HG03097 (cell line): ENCODE data around the gene DPH5.
"Not testable (repeated sequence)": the region's sequence is repeated elsewhere in the genome, so short reads cannot be mapped to it uniquely, and the experiment has no call there.

ENCODE experiments used
- ATAC-seq: cut with Tn5 transposase; IDR thresholded peaks from one replicate; pipeline ENCODE4 v1.9.1; 2021; ENCODE audit not compliant: unreplicated experiment, low FRiP score

DPH5 gene

DNA sequence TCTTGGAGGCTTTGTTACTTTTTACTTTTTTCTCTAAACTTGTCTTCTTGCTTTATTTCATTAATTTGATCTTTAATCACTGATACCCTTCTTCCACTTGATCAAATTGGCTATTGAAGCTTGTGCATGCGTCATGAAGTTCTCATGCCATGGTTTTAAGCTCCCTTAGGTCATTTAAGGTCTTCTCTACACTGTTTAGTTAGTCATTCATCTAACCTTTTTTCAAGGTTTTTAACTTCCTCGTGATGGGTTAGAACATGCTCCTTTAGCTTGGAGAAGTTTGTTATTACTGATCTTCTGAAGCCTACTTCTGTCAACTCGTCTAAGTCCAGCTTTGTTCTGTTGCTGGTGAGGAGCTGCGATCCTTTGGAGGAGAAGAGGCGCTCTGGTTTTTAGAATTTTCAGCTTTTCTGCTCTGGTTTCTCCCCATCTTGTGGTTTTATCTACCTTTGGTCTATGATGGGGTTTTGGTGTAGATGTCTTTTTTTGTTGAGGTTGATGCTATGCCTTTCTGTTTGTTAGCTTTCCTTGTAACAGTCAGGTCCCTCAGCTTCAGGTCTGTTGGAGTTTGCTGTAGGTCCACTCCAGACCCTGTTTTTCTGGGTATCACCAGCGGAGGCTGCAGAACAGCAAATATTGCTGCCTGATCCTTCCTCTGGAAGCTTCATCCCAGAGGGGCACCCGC lies 76.7 kb downstream of the DPH5 start:
- not testable (repeated sequence) for ATAC-seq

GRCh38 chr1:100947816-100948215 lies 77.8 kb downstream of the DPH5 start:
- ATAC-seq, result not testable (repeated sequence)

GRCh38 chr1:100946064-100946463 lies 79.5 kb downstream of the DPH5 start:
- not testable (repeated sequence) for ATAC-seq

- ATAC-seq, result no peak
Observed at GRCh38 chr1:100943533-100943932, 82.1 kb downstream of the DPH5 start.

- ATAC-seq, result no peak
Observed at GRCh38 chr1:100942304-100943046, 83.1 kb downstream of the DPH5 start.

- no peak for ATAC-seq
Observed at GRCh38 chr1:100941580-100942216, 83.9 kb downstream of the DPH5 start.

GRCh38 chr1:100941098-100941527 lies 84.5 kb downstream of the DPH5 start:
- ATAC-seq, result no peak
